ENCODE results near the gene BORCS6. TPM values are rescaled to one million over a fixed set of nuclear protein-coding genes. Genes with fewer than 3 reads are reported as not detected.

Gene BORCS6
- total and polyA plus RNA-seq, 2 of the 4 experiments (the other 2 are of a cell fraction) = 2.7 to 3.3 TPM

- intact Hi-C loops (cut with micrococcal nuclease) = no loop called here
- TF ChIP-seq BHLHE40 (IDR thresholded peaks at IDR 0.05; ENCODE audit: low read depth, low read length) = no peak
- TF ChIP-seq MXI1 (IDR thresholded peaks at IDR 0.05; ENCODE audit: borderline replicate concordance, low read depth, low read length) = no peak
- Histone ChIP-seq H3K9me1 (ENCODE audit: insufficient read depth, low read length) (0 out of 2 replicates have a peak, but pooled peaks cover 3% of the 10 kb centered on the region), H3K27me3 (ENCODE audit: control insufficient read depth, insufficient read depth, low read length) (no peaks in the 10 kb centered on the region), H3K79me1 (ENCODE audit: low read depth in 1 of 2, low read length in 2 of 2) (peaks cover 0 to 5% of the 10 kb centered on the region in 2 experiments; a peak in 1 of 4 replicates), H2AK5ac (ENCODE audit: low read depth, low read length) (no peak overlapping the region), H2BK15ac (ENCODE audit: low read depth, low read length) (no peak overlapping the region), H3K4me1 (ENCODE audit: control insufficient read depth, insufficient read depth, low read length) (peaks cover 4% of the 10 kb centered on the region; the same call in 1 of the 2 replicates), H2AFZ (replicated peaks; ENCODE audit: low read length, poor library complexity) (no peak overlapping the region), H3K4ac (ENCODE audit: low read depth, low read length) (no peak overlapping the region), H4K91ac (ENCODE audit: insufficient read depth, low read depth, low read length) (no peak overlapping the region), H4K20me1 (ENCODE audit: insufficient read depth, low read length) (peaks cover 8% of the 10 kb centered on the region; the same call in 1 of the 2 replicates), H2AK9ac (replicated peaks; ENCODE audit: low read depth, low read length, poor library complexity) (peak overlapping the region; percentile 46), H3K9ac (ENCODE audit: low read depth, low read length) (no peak overlapping the region), H2BK120ac (ENCODE audit: low read depth, low read length) (no peak overlapping the region), H3K4me2 (ENCODE audit: low read depth, low read length) (no peak overlapping the region), H3K14ac (replicated peaks; ENCODE audit: low read depth, low read length) (no peak overlapping the region), H2BK20ac (ENCODE audit: low read depth, low read length) (no peak overlapping the region), H4K8ac (ENCODE audit: low read depth in 2 of 2, low read length in 2 of 2) (no peak overlapping the region), H3K27ac (ENCODE audit: insufficient read depth, low read length) (no peak overlapping the region), H3K9me3 (ENCODE audit: control insufficient read depth, insufficient read depth, low read length) (no peaks in the 10 kb centered on the region), H3K56ac (ENCODE audit: extremely low read depth, insufficient read depth, low read length) (no peak overlapping the region), H3K18ac (ENCODE audit: low read depth, low read length) (no peak overlapping the region), H3K4me3 (ENCODE audit: insufficient read depth, low read depth, low read length) (no peak overlapping the region), H4K5ac (ENCODE audit: low read depth, low read length) (no peak overlapping the region), H3K36me3 (ENCODE audit: control insufficient read depth, insufficient read depth, low read length) (peaks cover 57% of the 10 kb centered on the region), H2BK5ac (ENCODE audit: low read depth, low read length, poor library complexity, severe bottlenecking) (no peak overlapping the region), H3K23ac (ENCODE audit: low read depth, low read length) (no peak overlapping the region)
- ATAC-seq (ENCODE audit: low read depth) (no peak), DNase-seq (no peak)
- ChIA-PET CTCF (no interaction called here), POLR2A (ENCODE audit: unreplicated experiment) (no interaction called here)
- in situ Hi-C loops (cut with MboI; ENCODE audit: low sequenced_read_pairs) = no loop called here
- 100% methylated on average over 1 of the region's 10 CpGs; no CpG with 5 or more reads in 1 of the 2 experiments for WGBS, 2 experiments (ENCODE audit: extremely low coverage in 2 of 2, insufficient read length in 1 of 2)
- BruUV-seq (replicated peaks) = no TSS peak
- dilution Hi-C loops (cut with HindIII; ENCODE audit: low sequenced_read_pairs, unreplicated experiment) = loop anchor here (25.0 kb wide), 1 partner anchor 119 kb away; the partner anchor contains the start of genes ALOXE3 and HES7
Measured at GRCh38 chr17:8231701-8232100, 41.7 kb upstream of the BORCS6 start.

All from IMR-90 (cell line).